ENCODE results near the gene RUVBL2.

DNA sequence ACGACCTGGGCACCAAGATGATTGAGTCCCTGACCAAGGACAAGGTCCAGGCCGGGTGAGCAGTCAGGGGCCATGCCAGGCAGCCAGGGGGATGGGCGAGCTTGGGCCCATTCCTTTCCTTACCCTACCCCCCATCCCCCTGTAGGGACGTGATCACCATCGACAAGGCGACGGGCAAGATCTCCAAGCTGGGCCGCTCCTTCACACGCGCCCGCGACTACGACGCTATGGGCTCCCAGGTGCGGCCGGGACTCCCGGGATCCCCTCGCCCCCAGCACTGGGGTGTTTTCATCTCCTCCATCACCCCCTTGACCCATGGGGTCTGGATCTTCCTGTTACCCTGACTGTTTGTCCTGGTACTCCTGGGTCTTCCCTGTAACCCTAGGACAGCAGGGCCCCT is 16.1 kb downstream of the RUVBL2 start:
- TF ChIP-seq, protein P1, sequence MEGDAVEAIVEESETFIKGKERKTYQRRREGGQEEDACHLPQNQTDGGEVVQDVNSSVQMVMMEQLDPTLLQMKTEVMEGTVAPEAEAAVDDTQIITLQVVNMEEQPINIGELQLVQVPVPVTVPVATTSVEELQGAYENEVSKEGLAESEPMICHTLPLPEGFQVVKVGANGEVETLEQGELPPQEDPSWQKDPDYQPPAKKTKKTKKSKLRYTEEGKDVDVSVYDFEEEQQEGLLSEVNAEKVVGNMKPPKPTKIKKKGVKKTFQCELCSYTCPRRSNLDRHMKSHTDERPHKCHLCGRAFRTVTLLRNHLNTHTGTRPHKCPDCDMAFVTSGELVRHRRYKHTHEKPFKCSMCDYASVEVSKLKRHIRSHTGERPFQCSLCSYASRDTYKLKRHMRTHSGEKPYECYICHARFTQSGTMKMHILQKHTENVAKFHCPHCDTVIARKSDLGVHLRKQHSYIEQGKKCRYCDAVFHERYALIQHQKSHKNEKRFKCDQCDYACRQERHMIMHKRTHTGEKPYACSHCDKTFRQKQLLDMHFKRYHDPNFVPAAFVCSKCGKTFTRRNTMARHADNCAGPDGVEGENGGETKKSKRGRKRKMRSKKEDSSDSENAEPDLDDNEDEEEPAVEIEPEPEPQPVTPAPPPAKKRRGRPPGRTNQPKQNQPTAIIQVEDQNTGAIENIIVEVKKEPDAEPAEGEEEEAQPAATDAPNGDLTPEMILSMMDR (conservative IDR thresholded peaks at IDR 0.05), result no peak
- no peak for TF ChIP-seq ZFX (IDR thresholded peaks at IDR 0.05)

All from C4-2B (cell line).